Gastrocnemius medialis (tissue), 4 donors: ENCODE results near the gene BORCS8. TPM values are rescaled to one million over a fixed set of nuclear protein-coding genes. Genes with fewer than 3 reads are reported as not detected.
A peak's percentile ranks its signal among the peaks of the same experiment; 100 is the strongest.

Experiments
- ATAC-seq, 2 donors: fragments of 150-250 bp; one replicate each; pipeline ENCODE4 v1.9.1; 2016
- DNase-seq, 2 donors: peaks; one replicate each; pipeline ENCODE4 v3.0.0-alpha.2; 2019
- H3K27ac ChIP-seq, 4 donors: fragments of 200-600 bp; sonication (generic); 1 replicate in 1 of 4; 2 replicates in 3 of 4; pipeline ENCODE4 v1.5.1; 2016 to 2018; ENCODE audit warnings: mild to moderate bottlenecking in 2 of 4, moderate library complexity in 1 of 4
- H3K27me3 ChIP-seq, 3 donors: fragments of 200-600 bp; sonication (generic) in 2 of 3; 1 replicate in 1 of 3; 2 replicates in 2 of 3; pipeline versions ENCODE4 v1.5.1 to v1.6.0; 2016 to 2019; ENCODE audit warnings: mild to moderate bottlenecking in 1 of 3, moderate library complexity in 1 of 3
- H3K36me3 ChIP-seq, 2 donors: fragments of 200-600 bp; sonication (generic) in 1 of 2; one replicate each; pipeline ENCODE4 v1.5.1; 2017 to 2018
- H3K4me1 ChIP-seq, 2 donors: fragments of 200-600 bp; sonication (generic) in 1 of 2; one replicate each; pipeline ENCODE4 v1.5.1; 2016 to 2017; ENCODE audit warnings: mild to moderate bottlenecking in 2 of 2
- H3K4me3 ChIP-seq, 4 donors: fragments of 200-600 bp; sonication (generic) in 3 of 4; 1 replicate in 1 of 4; 2 replicates in 3 of 4; pipeline ENCODE4 v1.5.1; 2016 to 2019; ENCODE audit warnings: mild to moderate bottlenecking in 2 of 4
- H3K9me3 ChIP-seq, 3 donors: fragments of 200-600 bp; sonication (generic) in 2 of 3; 1 replicate in 1 of 3; 2 replicates in 2 of 3; pipeline ENCODE4 v1.5.1; 2016 to 2019
- POLR2A ChIP-seq, 2 donors: fragments of 450-650 bp; IDR thresholded peaks; one replicate each; pipeline ENCODE4 v1.6.1; 2017; ENCODE audit warnings: antibody characterized with exemption in 2 of 2, mild to moderate bottlenecking in 2 of 2, moderate library complexity in 2 of 2
- in situ Hi-C, 4 donors: fragments of 200-750 bp; cut with MboI; loops; one replicate each; pipeline versions ENCODE4 v1.15.0 to v1.8.0; 2017; ENCODE audit warnings: low sequenced_read_pairs in 4 of 4
- intact Hi-C: fragments of 100-400 bp; cut with DNase I; formaldehyde crosslinking; loops from one replicate; pipeline ENCODE4 v1.15.1; 2023; ENCODE audit warnings: low total_unique reads
- total RNA-seq, 4 donors: library from RNA; depleted of rRNA; stranded (reverse); fragments of >200 nt; gene quantifications; one replicate each; pipeline versions ENCODE4 v1.1.0 to v1.2.3, GENCODE V29; 2016
- TF ChIP-seq, protein P1 (sequence below), 5 experiments: fragments of 450-650 bp in 3 of 5; fragments of 200-600 bp in 2 of 5; sonication (generic) in 2 of 5; IDR thresholded peaks in 4 of 5; conservative IDR thresholded peaks in 1 of 5; 1 replicate in 4 of 5; 2 replicates in 1 of 5; pipeline ENCODE4 v1.5.1; 2016 to 2019; ENCODE audit warnings: antibody characterized with exemption in 5 of 5, mild to moderate bottlenecking in 3 of 5, moderate library complexity in 3 of 5

The BORCS8 gene
- total RNA-seq, 4 donors from 2014 or later = 11.2 to 17.2 (median 13.3) TPM

DNA sequence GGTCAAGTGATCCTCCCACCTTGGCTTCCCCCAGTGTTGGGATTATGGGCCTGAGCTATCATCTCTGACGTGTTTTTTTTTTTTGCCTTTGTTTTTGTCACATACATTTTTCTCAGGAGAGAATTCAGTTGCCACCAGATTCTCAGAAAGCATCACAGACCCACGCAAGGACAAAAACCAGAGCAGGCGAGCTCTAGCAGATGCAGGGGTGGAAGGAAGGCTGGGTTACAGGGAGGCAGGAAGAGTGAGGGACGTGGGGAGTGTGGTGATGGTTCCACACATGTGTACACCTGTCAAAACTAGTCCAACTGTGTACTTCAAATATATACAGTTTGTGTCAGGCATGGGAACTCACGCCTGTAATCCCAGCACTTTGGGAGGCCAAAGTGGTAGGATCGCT, 58.0 kb downstream of the BORCS8 start:
- intact Hi-C loops (no loop called here), in situ Hi-C loops (loop anchor here in 1 of 4 donors (10.0 kb wide), 1 partner anchor 79 kb away; no protein-coding TSS in a partner anchor)
- no peaks in the 10 kb centered on the region for H3K27me3 ChIP-seq
- peaks cover 0 to 2% (median 0%) of the 10 kb centered on the region in 3 donors for H3K9me3 ChIP-seq
- H3K4me1 ChIP-seq = peaks cover 7 to 14% of the 10 kb centered on the region in 2 donors
- ATAC-seq (no peak), DNase-seq (no peak)
- TF ChIP-seq, protein P1, sequence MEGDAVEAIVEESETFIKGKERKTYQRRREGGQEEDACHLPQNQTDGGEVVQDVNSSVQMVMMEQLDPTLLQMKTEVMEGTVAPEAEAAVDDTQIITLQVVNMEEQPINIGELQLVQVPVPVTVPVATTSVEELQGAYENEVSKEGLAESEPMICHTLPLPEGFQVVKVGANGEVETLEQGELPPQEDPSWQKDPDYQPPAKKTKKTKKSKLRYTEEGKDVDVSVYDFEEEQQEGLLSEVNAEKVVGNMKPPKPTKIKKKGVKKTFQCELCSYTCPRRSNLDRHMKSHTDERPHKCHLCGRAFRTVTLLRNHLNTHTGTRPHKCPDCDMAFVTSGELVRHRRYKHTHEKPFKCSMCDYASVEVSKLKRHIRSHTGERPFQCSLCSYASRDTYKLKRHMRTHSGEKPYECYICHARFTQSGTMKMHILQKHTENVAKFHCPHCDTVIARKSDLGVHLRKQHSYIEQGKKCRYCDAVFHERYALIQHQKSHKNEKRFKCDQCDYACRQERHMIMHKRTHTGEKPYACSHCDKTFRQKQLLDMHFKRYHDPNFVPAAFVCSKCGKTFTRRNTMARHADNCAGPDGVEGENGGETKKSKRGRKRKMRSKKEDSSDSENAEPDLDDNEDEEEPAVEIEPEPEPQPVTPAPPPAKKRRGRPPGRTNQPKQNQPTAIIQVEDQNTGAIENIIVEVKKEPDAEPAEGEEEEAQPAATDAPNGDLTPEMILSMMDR (IDR thresholded peaks at IDR 0.05 in 4 of 5, conservative IDR thresholded peaks at IDR 0.05 in 1 of 5) = no peak
- no peak for TF ChIP-seq POLR2A (IDR thresholded peaks at IDR 0.05)
- peak overlapping the region in 2 of 4 donors; percentile 96 to 98 for H3K27ac ChIP-seq
- peaks cover 0 to 5% of the 10 kb centered on the region in 2 donors for H3K36me3 ChIP-seq
- no peak overlapping the region for H3K4me3 ChIP-seq

DNA sequence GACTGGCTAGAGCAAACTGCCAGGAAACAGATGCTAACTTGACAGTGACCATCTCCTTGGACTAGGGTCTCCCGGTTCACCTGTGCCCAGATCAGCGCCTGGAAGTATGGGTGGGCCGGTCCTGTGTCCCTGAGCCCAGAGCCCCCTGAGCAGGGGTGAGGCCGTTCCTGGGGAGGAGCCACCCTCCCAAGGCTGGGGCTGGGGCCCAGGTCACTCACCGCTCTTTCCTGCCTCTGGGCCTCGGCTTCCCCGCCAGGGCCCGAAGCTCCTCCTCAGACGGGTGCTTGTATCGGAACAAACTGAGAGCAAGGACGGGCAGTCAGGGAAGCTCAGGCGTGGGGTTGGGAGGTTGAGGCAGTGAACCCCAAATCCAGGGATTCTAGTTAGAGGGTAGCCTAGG, 59.0 kb downstream of the BORCS8 start:
- Histone ChIP-seq H3K4me1 (peaks cover 7 to 14% of the 10 kb centered on the region in 2 donors), H3K27me3 (no peaks in the 10 kb centered on the region), H3K4me3 (no peak overlapping the region), H3K27ac (no peak overlapping the region), H3K36me3 (peaks cover 0 to 5% of the 10 kb centered on the region in 2 donors), H3K9me3 (peaks cover 0 to 2% (median 0%) of the 10 kb centered on the region in 3 donors)
- in situ Hi-C loops = loop anchor here in 1 of 4 donors (10.0 kb wide), 1 partner anchor 78 kb away; no protein-coding TSS in a partner anchor
- no peak for DNase-seq
- no peak for ATAC-seq
- intact Hi-C loops = no loop called here
- no peak for TF ChIP-seq POLR2A (IDR thresholded peaks at IDR 0.05)
- TF ChIP-seq, protein P1 (IDR thresholded peaks at IDR 0.05 in 4 of 5, conservative IDR thresholded peaks at IDR 0.05 in 1 of 5) = no peak

DNA sequence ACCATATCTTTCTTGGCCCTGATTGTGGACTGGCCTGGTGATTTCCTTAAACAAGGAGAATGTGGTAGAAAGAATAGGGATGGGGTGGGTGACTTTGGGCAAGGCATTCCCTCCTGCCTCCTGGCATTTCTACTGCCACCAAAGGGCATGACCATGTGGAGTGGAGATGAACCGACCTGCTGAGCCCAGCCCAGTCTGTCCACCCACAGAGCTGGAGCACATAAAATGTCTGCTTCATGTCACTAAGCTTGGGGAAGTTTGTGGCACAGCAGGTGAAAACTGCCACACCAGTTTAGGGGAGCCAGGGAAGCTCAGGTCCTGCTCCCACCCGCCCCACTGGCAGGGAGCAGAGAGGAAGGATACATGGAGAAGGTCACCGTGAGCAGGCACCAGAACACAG, 60.0 kb downstream of the BORCS8 start:
- Histone ChIP-seq H3K27ac (no peak overlapping the region), H3K27me3 (no peaks in the 10 kb centered on the region), H3K4me3 (no peak overlapping the region), H3K4me1 (peaks cover under 1 to 5% of the 10 kb centered on the region in 2 donors), H3K9me3 (peaks cover 0 to 2% (median 0%) of the 10 kb centered on the region in 3 donors), H3K36me3 (peaks cover 0 to 5% of the 10 kb centered on the region in 2 donors)
- intact Hi-C loops (no loop called here), in situ Hi-C loops (loop anchor here in 1 of 4 donors (10.0 kb wide), 1 partner anchor 77 kb away; no protein-coding TSS in a partner anchor)
- no peak for ATAC-seq
- TF ChIP-seq, protein P1 (IDR thresholded peaks at IDR 0.05 in 4 of 5, conservative IDR thresholded peaks at IDR 0.05 in 1 of 5) = no peak
- TF ChIP-seq POLR2A (IDR thresholded peaks at IDR 0.05) = no peak
- no peak for DNase-seq

Other genes with a start within 250 kb of the BORCS8 start
- 10 to 100 TPM; 24.6 to 38.2 (median 32.8) TPM for gene SUGP2, start 158.6 kb downstream of the BORCS8 start, total RNA-seq
- 10 to 100 TPM; 18.2 to 35.7 (median 25.2) TPM for gene ARMC6, start 158.5 kb downstream of the BORCS8 start, total RNA-seq
- 10 to 100 TPM; 12.3 to 85.3 (median 37.1) TPM for gene SLC25A42, start 128.2 kb downstream of the BORCS8 start, total RNA-seq
- 10 to 100 TPM; 30.1 to 52.1 (median 42.8) TPM for gene TMEM161A, start 53.7 kb downstream of the BORCS8 start, total RNA-seq
- 1 to 10 TPM in 1 of 4 donors, under 1 TPM in 1, not detected in 2; 0.68 to 1.6 TPM for gene MEF2B, start 21.9 kb downstream of the BORCS8 start, total RNA-seq
- 10 to 100 TPM; 25.5 to 44.1 (median 35.1) TPM for gene RFXANK, start 106 bp upstream of the BORCS8 start, total RNA-seq
- 10 to 100 TPM in 2 of 4 donors, 1 to 10 TPM in 2; 4.7 to 19.0 (median 11.5) TPM for gene NR2C2AP, start 11.3 kb upstream of the BORCS8 start, total RNA-seq
- not detected for gene NCAN, start 19.8 kb upstream of the BORCS8 start, total RNA-seq
- gene TM6SF2, start 81.1 kb upstream of the BORCS8 start, total RNA-seq = under 1 TPM in 2 of 4 donors, not detected in 2; 0.70 to 0.98 TPM
- 10 to 100 TPM; 29.7 to 51.0 (median 39.8) TPM for gene SUGP1, start 128.4 kb upstream of the BORCS8 start, total RNA-seq
- gene MAU2, start 128.7 kb upstream of the BORCS8 start, total RNA-seq = 10 to 100 TPM; 31.3 to 48.5 (median 41.7) TPM
- 10 to 100 TPM; 17.7 to 51.4 (median 40.1) TPM for gene GATAD2A, start 213.5 kb upstream of the BORCS8 start, total RNA-seq